ENCODE data around the gene FAM149B1.
A peak's percentile ranks its signal among the peaks of the same experiment; 100 is the strongest.
"Not testable (repeated sequence)": the region's sequence is repeated elsewhere in the genome, so short reads cannot be mapped to it uniquely, and the experiment has no call there.

The FAM149B1 gene

GRCh38 chr10:73233883-73234282 lies 66.0 kb downstream of the FAM149B1 start:
- no peak for FAIRE-seq

- FAIRE-seq: no peak
These were observed 66.8 kb downstream of the FAM149B1 start for GRCh38 chr10:73234695-73235094.

- FAIRE-seq: no peak
These were observed 71.2 kb downstream of the FAM149B1 start for GRCh38 chr10:73238990-73239566.

GRCh38 chr10:73239908-73240307 lies 72.0 kb downstream of the FAM149B1 start:
- FAIRE-seq: no peak

GRCh38 chr10:73244866-73245477 lies 77.1 kb downstream of the FAM149B1 start:
- FAIRE-seq: no peak

GRCh38 chr10:73246322-73246645 lies 78.4 kb downstream of the FAM149B1 start:
- FAIRE-seq: no peak

GRCh38 chr10:73246646-73247508 lies 79.0 kb downstream of the FAM149B1 start, which contains the start of gene DNAJC9:
Gene DNAJC9, minus strand, starts transcription at chr10:73247255. Its CDS starts 66 bp downstream, at chr10:73247189.
- FAIRE-seq: no peak

GRCh38 chr10:73247509-73248258 lies 79.8 kb downstream of the FAM149B1 start:
- FAIRE-seq: no peak

- no peak for FAIRE-seq
These were observed 80.4 kb downstream of the FAM149B1 start for GRCh38 chr10:73248259-73248724.

GRCh38 chr10:73251683-73252444 lies 83.9 kb downstream of the FAM149B1 start:
- no peak for FAIRE-seq

GRCh38 chr10:73252445-73253224 lies 84.7 kb downstream of the FAM149B1 start, which contains the start of gene MRPS16:
Gene MRPS16, minus strand, starts transcription at chr10:73252644. Its CDS starts 162 bp downstream, at chr10:73252482.
- FAIRE-seq: peak; percentile 68

- no peak for FAIRE-seq
These were observed 85.3 kb downstream of the FAM149B1 start for GRCh38 chr10:73253225-73253555.

GRCh38 chr10:73258612-73259011 lies 90.7 kb downstream of the FAM149B1 start:
- not testable (repeated sequence) for FAIRE-seq

- no peak for FAIRE-seq
These were observed 93.6 kb downstream of the FAM149B1 start for GRCh38 chr10:73261362-73261995.

- FAIRE-seq: peak; percentile 45
These were observed 94.3 kb downstream of the FAM149B1 start for GRCh38 chr10:73262105-73262730.

- peak; percentile 17 for FAIRE-seq
These were observed 95.1 kb downstream of the FAM149B1 start for GRCh38 chr10:73262880-73263555.

- peak; percentile 45 for FAIRE-seq
These were observed 95.9 kb downstream of the FAM149B1 start for GRCh38 chr10:73263693-73264347.

- FAIRE-seq: no peak
These were observed 96.5 kb downstream of the FAM149B1 start for GRCh38 chr10:73264423-73264822.

GRCh38 chr10:73281097-73281496 lies 113.2 kb downstream of the FAM149B1 start:
- no peak for FAIRE-seq

Data from islet of Langerhans (tissue), 1 donor.